OCI-M1 (cell line): Measurements from ENCODE around the gene PABPN1.
A peak's percentile ranks its signal among the peaks of the same experiment; 100 is the strongest.

ENCODE experiments used
- DNase-seq: peaks from one replicate; lab custom pipeline; 2025; lab: John Stamatoyannopoulos, UW

Gene PABPN1

GRCh38 chr14:23326491-23327332 is 5.5 kb downstream of the PABPN1 start:
- DNase-seq, result no peak

- peak; percentile 80 for DNase-seq
Measured at GRCh38 chr14:23327947-23328744, 6.9 kb downstream of the PABPN1 start.

- DNase-seq, result no peak
Measured at GRCh38 chr14:23335623-23336022, 14.4 kb downstream of the PABPN1 start.

DNA sequence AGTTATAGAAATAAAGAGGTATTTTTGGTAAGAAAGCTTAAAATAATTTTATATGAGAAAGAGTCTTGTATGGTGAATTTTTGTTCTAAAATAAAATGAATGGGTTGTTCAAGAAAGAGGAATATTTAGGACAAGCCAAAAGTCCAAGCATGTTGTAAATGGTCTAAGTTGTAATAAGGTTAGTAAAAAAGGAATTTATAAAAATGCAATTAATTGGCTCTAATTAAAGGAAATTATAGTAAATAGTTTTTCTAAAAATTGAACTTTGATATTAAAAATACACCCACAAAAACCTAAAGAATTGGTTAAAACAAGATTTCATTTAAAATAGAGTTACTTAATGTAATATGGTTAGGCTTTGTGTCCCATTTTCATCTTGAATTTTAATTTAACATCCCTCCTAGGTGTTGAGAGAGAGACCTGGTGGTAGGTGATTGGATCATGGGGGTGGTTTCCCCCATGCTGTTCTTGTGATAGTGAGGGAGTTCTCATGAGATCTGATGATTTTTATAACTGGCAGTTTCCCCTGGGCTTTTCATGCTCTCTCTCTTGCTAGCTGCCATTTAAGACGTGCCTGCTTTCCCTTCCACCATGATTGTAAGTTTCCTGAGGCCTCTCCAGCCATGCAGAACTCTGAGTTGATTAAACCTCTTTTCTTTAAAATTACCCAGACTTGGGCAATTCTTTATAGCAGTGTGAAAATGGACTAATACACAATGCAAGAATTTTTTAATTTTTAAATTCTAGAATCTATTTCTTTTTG is 18.4 kb downstream of the PABPN1 start:
- DNase-seq, result no peak

- DNase-seq, result peak; percentile 10
Measured at GRCh38 chr14:23344481-23344880, 23.2 kb downstream of the PABPN1 start.

DNA sequence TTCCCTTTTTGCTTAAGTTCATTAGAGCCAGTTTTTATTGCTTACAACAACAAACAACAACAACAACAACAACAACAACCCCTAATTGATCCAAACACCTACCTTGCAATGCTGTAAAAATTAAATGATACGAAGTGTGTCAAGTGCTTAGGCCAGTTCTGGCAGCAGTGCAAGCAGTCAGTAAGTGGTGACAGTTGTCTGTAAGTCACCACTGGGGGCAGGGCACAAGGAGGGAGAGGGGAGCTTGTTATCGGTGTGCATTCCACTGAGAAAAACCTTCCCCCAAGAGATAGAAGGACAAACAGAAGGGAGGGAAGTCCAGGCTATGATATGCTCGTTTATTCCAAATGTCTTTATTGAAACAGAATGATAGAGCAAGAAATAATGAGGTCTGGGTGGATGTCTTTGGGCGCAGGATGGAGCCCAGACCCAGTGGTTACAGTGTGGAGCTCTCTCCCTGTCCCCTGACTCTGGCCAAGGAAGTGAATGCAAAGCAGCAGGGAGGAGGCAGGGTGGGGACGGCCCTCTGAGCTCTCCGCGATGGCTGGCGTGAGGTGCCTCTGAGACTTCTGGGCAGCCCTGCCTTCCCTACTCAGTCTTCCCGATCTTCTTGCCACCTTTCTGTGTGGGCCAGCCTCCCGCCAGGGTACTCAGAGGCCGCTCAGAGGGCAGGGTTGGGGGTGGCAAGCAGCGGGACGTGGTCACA is 24.9 kb downstream of the PABPN1 start:
- DNase-seq, result no peak

DNA sequence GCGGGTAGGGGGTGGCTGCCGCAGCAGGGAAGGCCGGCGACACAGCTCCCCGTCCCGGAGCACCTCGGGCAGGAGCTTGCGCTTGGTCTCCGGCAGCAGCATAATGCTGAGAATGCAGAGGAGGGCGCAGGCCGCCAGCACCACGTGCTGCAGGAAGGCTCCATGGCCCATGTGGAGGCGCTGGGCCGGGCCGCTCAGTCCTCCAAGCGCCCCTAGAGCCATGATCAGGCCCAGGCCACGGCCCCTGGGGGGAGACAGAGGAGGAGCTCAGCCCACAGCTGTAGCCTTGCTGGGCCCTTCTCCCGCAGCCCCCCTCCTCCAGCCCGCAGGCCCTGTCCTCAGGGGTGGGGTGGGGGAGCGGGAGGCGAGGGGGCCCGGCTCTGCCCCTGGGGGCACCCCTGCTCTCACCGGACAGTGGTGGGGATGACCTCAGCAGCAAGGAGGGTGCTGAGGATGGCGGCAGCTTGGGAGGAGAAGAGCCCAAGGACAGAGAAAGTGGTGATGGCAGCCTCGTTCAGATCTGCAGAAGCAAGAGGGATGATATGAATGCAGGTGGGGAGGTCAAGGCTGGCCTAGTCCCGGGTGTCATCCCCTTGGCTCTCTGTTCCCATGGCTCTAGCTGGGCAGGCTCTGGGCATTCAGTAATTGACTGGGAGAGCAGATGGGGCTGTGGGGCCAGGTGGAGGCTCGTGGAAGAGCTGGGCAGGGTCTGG is 25.6 kb downstream of the PABPN1 start:
- no peak for DNase-seq

GRCh38 chr14:23347406-23348296 is 26.4 kb downstream of the PABPN1 start:
- DNase-seq, result no peak

DNA sequence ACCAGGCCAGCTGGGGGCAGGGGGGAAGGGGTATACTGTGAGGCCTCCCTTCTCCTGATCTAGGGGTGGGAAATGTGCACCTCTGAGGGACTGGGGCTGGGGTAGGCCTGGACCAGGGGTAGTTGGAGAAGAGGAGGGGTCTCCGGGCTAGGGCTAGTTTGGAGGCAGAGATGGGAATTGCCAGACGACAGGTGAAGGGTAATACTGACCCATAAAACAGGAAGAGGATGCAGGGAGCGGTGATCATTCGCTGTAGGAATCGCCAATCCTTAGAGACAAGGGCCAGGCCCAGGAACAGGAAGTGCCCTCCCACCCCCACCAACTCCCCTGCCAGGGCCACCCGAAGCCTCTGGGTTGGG is 27.0 kb downstream of the PABPN1 start:
- DNase-seq, result no peak

GRCh38 chr14:23349156-23349845 is 28.0 kb downstream of the PABPN1 start:
- no peak for DNase-seq

- DNase-seq, result no peak
Measured at GRCh38 chr14:23351681-23352505, 30.6 kb downstream of the PABPN1 start.

GRCh38 chr14:23352506-23353432 is 31.5 kb downstream of the PABPN1 start, which contains the start of gene SLC22A17:
SLC22A17 (minus strand) TSS chr14:23352887.
- DNase-seq, result peak; percentile 51

DNA sequence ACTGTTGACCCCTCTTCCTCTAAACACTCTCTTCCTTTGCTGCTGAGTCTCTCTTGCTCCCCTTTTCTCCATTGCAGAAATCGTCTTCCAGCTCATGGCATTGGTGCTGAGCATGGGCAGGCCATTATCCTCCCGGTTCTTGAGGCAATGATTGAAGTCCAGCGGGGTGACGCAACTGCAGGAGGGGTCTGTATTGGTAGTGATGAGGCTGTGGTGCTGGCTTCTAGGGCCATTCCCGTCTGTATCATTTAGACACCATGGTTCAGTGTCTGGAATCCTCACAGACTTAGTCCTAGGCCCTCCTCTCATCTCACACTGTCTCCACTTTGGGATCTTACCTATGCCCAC is 32.1 kb downstream of the PABPN1 start:
- no peak for DNase-seq

DNA sequence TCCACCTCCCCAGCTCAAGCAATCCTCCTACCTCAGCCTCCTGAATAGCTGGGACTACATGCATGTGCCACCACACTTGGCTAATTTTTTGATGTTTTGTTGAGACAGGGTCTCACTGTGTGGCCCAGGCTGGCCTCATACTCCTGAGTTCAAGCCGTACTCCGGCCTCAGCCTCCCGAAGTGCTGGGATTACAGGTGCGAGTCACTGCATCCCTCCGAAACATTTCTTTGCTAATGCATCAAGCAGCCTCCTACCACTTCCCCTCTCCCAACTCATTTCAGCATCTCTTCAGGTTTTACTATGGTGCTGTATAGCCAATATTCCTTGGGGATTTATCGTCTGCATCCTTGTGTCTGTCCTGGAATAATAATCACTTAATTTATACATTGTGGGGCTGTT is 33.7 kb downstream of the PABPN1 start:
- DNase-seq, result no peak

DNA sequence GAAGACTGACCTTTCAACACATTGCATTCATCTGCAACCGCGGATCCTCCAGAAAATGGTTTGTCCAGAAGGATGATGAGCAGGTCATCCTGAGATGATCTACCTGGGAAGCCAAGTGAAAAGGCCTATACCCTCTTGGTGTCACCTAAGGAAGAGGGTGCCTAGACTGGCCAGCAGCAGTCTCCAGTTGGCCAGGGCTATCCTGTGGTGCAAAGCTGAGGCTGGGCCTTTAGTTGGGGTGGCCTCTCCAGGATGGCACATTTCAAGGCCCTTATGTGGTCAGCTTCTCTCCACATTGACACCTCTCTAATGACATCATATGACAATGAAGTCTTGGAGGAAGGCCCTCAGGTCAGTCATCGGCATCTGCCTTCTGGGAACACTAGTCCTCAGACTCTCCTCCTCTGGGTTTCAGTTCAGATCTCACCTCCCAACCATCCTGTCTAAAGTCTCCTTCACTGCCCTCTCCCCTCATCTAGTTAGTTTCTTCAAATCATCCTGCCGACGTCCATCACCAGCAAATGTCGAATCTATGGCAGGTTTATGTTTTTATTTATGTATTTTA is 34.7 kb downstream of the PABPN1 start:
- DNase-seq, result peak; percentile 13

DNA sequence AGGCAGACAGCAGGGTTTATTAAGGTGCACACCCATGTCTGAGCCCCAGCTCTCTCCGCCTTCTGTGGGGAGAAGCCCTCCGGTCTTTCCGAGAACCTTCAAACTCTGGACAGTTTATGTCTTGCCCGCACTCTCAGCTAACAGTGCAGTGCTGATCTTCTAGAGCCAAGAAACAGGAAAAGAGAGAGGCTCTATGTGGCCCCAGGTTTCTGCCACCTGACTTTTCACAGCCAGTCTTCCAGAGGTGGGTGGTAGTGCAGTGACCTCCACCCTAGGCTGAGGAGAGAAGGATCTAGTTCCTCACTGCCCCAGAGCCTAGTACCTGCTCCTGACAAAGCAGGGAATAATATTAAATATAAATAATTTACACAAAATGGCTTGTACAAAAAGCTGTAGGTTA is 35.4 kb downstream of the PABPN1 start:
- no peak for DNase-seq

DNA sequence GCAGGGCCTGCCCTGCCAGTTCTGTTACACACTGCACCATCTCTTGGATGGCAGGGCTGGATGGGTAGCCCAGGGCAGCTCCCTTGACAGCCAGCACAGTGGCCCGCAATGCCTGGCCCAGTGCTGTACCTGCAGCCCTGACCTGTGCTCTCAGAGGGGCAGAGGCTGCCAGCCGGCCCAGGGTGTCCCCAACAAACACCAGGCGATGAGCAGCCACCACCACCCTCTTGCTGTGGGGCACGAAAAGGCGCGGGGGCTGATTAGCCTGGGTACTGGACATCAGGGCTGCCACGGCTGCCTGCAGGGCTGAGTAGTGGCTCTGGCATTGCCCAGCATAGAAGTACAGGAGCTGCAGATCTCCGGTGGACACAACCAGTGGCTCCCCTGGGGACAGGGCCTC is 36.0 kb downstream of the PABPN1 start:
- DNase-seq, result no peak
